Occipital lobe (tissue), 2 donors: ENCODE measurements around the gene TRAPPC3. TPM values are rescaled to one million over a fixed set of nuclear protein-coding genes. Genes with fewer than 3 reads are reported as not detected.
"Not testable (repeated sequence)": the region's sequence is repeated elsewhere in the genome, so short reads cannot be mapped to it uniquely, and the experiment has no call there.

Experiments used
- DNase-seq: peaks from one replicate; lab custom pipeline; 2025; lab: John Stamatoyannopoulos, UW
- total RNA-seq: library from RNA; depleted of rRNA; stranded (reverse); fragments of >200 nt; gene quantifications from one replicate; pipeline ENCODE4 v1.2.3, GENCODE V29; 2014

Gene TRAPPC3
- total RNA-seq, 1 donor from 2014 or later, result 40.1 TPM

GRCh38 chr1:36166938-36167905 lies 17.9 kb upstream of the TRAPPC3 start:
- no peak for DNase-seq

DNA sequence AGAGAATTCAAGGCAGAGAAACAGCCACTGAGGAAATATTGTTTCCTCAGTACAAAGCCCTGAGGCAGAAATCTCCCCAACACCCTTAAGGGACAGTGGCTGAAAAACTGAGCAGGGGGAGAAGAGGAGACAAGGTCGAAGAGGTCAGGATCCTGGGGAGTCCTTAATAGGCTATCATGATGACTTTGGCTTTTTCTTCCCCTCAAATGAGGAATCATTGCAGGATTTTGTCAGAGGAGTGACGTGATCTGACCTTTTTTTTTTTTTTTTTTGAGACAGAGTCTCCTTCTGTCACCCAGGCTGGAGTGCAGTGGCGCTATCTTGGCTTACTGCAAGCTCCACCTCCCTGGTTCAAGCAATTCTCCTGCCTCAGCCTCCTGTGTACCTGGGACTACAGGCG lies 16.9 kb upstream of the TRAPPC3 start:
- no peak for DNase-seq

DNA sequence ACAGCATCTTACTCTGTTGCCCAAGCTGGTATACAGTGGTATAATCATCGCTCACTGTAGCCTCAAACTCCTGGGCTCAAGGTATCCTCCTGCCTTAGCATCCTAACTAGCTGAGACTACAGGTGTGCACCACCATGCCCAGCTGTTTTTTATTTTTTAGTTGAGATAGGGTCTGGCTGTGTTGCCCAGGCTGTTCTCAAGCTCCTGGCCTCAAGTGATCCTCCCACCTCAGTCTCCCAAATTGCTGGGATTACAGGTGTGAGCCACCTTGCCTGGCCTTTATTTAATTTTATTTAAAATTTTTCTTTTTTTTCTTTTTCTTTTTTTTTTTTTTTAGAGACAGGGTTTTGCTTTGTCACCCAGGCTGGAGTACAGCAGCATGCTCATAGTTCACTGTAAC lies 15.9 kb upstream of the TRAPPC3 start:
- DNase-seq, result no peak

DNA sequence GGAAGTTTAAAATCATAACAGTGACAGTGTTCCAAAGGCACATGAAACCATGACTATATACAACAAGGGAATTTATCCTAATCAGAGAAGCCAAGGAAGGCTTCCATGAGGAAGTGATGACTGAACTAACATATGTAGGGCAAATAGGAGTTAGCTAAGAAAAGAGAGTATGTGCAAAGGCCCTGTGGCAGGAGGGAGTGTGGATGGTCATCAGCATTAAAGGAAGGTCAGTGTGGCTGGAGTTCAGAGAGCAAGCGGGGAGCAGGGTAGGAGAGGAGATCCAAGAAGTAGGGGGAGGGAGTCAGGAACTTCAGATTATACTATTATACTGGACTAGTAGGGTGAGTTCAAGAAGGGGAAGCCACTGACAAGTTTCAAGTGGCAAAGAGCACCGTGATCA lies 15.1 kb upstream of the TRAPPC3 start:
- DNase-seq, result no peak

GRCh38 chr1:36163426-36163825 lies 14.1 kb upstream of the TRAPPC3 start:
- DNase-seq, result no peak

- no peak for DNase-seq
These were observed 13.5 kb upstream of the TRAPPC3 start for GRCh38 chr1:36162680-36163239.

- no peak for DNase-seq
These were observed 12.6 kb upstream of the TRAPPC3 start for GRCh38 chr1:36161641-36162531.

DNA sequence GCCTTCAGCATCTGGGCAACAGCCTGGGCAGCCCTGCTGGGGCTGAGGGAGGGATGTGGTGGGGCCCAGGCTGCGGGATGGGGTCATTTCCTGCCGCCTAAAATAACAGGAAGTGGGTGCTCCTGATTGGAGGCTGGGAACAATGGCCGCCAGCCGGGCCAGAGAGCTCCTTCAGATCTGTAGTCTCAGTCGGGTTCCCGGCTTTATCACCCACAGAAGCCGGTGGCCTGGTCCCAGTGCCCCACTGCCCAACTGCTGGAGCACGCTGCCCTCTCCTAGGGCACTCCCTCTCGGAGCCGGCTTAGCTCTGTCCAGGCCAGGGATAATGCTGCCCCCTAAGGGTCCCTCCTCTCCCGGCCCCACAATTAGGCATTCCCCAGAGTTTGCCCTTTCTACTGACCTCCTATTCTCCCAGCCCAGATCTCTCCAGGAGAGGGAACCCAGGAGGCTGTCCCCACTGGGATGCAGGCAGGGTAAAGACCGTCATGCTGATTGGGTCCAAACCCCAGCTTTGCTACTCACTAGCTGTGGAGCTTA lies 11.7 kb upstream of the TRAPPC3 start:
- DNase-seq, result no peak

DNA sequence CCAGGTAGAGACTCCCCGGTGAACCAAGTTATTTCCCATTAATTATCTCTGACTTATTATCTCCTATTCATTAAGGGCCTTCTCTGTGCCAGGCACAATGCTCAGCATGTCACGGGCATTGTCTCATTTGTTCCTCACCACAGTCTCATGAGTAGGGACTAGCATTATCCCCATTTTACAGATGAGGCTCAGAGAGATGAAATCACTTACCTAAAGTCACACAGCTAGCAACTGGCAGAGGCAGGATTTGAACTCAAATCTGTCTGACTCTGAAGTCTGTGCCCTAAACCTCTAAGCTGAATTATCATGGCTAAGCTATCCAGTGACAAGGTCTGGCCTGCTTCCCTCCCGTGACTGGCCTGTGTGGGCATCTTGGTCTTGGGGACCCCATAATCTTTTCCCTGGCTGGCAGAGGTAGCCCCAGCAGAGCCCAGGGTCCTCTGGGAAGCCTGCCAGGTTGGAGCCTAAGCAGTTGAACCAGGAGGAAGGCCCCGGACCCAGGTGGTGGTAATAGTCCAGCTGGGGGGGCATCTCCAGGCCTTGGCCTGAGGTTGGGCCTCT lies 11.2 kb upstream of the TRAPPC3 start:
- DNase-seq, result no peak

DNA sequence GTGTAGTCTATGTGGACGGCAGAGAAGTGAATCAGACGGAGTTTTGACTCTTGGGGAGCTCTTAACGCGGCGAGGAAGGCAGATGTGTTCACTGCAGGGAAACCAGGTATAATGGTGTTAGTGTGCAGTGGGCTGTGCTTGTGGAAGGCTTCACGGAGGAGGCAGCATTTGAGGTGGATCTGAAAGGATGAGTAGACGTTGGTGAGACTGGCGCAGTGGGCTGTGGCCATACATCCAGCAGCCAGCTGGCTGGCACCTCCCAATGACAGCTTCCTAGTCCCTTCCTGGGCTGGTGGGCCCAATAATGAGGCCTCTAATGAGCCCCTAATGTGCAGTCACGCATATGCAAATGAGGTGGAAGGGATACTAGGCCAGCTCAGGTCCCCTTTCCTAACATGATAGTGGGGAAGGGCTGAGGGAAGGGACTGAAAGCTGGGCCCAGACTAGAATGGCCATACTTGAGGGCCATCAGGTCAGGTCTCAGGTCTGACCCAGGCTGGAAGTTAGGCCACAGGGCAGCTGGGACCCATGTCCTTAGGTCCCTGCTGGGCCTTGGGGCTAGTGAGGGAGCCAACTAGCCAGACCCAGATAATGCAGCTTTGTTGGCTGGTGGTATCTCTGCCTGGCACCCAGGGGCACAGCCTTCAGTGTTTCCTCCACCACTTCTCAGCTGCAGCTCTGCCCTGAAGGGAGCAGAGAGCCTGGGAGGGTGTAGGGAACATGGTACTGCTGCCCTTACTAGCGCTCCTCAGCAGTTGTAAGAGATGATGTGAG lies 10.5 kb upstream of the TRAPPC3 start:
- DNase-seq, result peak; percentile 30

DNA sequence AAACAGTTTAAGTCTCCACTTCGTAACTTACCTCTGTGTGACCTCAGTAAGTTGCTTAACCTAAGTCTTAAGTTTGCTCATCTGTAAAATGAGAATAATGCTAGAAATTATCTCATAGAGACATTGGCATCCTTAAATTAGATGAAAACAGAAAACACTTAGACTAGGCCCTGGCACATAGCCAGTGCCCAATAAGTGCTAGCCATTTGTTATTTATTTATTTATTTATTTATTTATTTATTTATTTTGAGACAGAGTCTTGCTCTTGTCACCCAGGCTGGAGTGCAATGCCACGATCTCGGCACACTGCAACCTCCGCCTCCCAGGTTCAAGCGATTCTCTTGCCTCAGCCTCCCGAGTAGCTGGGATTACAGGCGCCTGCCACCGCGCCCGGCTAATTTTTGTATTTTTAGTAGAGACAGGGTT lies 9.6 kb upstream of the TRAPPC3 start:
- DNase-seq, result not testable (repeated sequence)

- DNase-seq, result no peak
These were observed 8.9 kb upstream of the TRAPPC3 start for GRCh38 chr1:36157973-36158826.

- no peak for DNase-seq
These were observed 8.0 kb upstream of the TRAPPC3 start for GRCh38 chr1:36157115-36157903.

GRCh38 chr1:36156329-36157114 lies 7.2 kb upstream of the TRAPPC3 start:
- peak; percentile 59 for DNase-seq

DNA sequence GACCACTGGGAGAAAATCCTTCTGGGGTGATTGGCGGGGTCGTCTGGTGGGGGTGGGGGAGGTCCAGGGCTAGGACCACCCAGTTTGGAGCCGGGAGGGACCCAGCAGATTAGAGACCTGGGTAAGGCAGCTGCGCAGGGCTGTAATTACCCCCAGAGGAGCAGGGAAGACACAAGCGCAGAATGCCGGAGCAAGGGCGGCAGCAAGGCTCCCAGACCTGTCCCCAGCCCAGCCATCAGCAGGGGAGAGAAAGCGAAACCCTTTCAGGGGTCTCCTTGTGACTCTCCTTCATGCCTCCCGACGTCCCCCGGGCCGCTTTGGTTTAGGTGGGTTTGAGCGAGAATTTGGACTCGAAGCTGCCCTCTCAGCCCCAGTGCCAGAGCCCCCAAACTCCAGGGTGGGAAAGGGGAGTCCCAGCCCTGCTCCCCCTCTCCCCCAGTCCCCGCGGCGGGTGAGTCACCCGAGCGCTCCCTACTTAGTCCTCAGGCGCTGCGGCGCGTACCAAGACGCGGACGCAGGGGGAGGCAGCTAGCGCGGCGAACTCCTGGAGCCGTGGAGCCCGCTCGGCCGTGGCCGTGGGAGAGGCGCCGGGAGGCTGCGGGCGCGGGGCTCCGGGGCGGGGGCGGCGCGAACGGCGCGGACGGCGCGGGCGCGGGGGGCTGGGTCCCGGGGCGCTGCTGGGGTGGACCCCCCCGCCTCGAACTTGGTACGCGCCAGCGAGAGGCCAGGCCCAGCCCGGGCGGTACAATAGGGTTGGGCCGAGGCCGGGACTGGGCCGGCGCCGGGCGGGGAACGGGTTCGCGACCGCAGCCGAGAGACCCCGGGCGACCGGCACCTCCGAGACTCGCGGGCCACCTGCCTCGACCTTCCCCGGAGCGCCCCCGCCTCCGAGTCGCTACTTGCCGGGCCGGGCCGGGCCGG lies 6.4 kb upstream of the TRAPPC3 start, which contains the start of gene MAP7D1:
Gene MAP7D1, plus strand, starts transcription at position 753 of the 921 bp plus-strand sequence. CDS start 258 bp downstream, outside the sequence.
- peak; percentile 89 for DNase-seq

GRCh38 chr1:36154765-36155407 lies 5.6 kb upstream of the TRAPPC3 start:
- no peak for DNase-seq
